A375 (cell line): Measurements from ENCODE around the gene DKK3. TPM values are rescaled to one million over a fixed set of nuclear protein-coding genes. Genes with fewer than 3 reads are reported as not detected.

ENCODE experiments used
- total RNA-seq: library from RNA; depleted of rRNA; stranded (reverse); fragments of >200 nt; shearing (Covaris generic); gene quantifications from 2 replicates; pipeline ENCODE4 v1.2.3, GENCODE V29; 2014; rRNA removed

Gene DKK3
- 8.8 and 13.8 TPM in 2 replicates for total RNA-seq

GRCh38 chr11:12007769-12008737, at the start of gene DKK3:
Gene DKK3, minus strand, starts transcription at chr11:12008626. Its CDS starts 44 bp downstream, at chr11:12008582.

Other genes with a start within 250 kb of the DKK3 start
- gene USP47, start 166.7 kb downstream of the DKK3 start, total RNA-seq, result 30.9 and 31.9 TPM in 2 replicates
- gene MICAL2, start 102.0 kb upstream of the DKK3 start, total RNA-seq, result 8.3 and 10.7 TPM in 2 replicates